Frontal cortex (tissue), 4 donors: Measurements from ENCODE around the gene CACNA1A. TPM values are rescaled to one million over a fixed set of nuclear protein-coding genes. Genes with fewer than 3 reads are reported as not detected.
"Not testable (repeated sequence)": the region's sequence is repeated elsewhere in the genome, so short reads cannot be mapped to it uniquely, and the experiment has no call there.

Source experiments
- DNase-seq, 2 donors: peaks; one replicate each; pipeline ENCODE4 v3.0.0; 2012; ENCODE audit warnings: low spot score in 2 of 2
- FAIRE-seq: peaks from 2 replicates; lab custom pipeline; 2012; peaks lifted over from hg19 to GRCh38; lab: Jason Lieb, UNC
- total RNA-seq: library from RNA; depleted of rRNA; stranded (reverse); fragments of >200 nt; gene quantifications from one replicate; pipeline ENCODE4 v1.2.3, GENCODE V29; 2014
- donor health status: control.
- donor health status: control.
- donor health status: control.

Gene CACNA1A
- total RNA-seq, 1 donor from 2014 or later, result 39.5 TPM

- no peak for DNase-seq
- no peak for FAIRE-seq
Measured at GRCh38 chr19:13214036-13214730, 292.1 kb downstream of the CACNA1A start.

- DNase-seq (no peak), FAIRE-seq (no peak)
Measured at GRCh38 chr19:13212759-13213330, 293.4 kb downstream of the CACNA1A start.

- FAIRE-seq, result no peak
- DNase-seq, result no peak
Measured at GRCh38 chr19:13211426-13212308, 294.6 kb downstream of the CACNA1A start.

GRCh38 chr19:13210941-13211340 is 295.3 kb downstream of the CACNA1A start:
- DNase-seq, result no peak
- FAIRE-seq, result no peak

- no peak for FAIRE-seq
Measured at GRCh38 chr19:13210339-13210775, 295.9 kb downstream of the CACNA1A start.

GRCh38 chr19:13209484-13210338 is 296.6 kb downstream of the CACNA1A start:
- DNase-seq (no peak), FAIRE-seq (no peak)

More at GRCh38 chr19:13210339-13210775, 295.9 kb downstream of the CACNA1A start:
- no peak for DNase-seq

- peak in 1 of 2 donors; percentile 43 for DNase-seq
- no peak for FAIRE-seq
Measured at GRCh38 chr19:13208672-13209483, 297.4 kb downstream of the CACNA1A start.

GRCh38 chr19:13207846-13208671 is 298.2 kb downstream of the CACNA1A start:
- no peak for FAIRE-seq
- DNase-seq, result peak; percentile 66 to 67

- no peak for FAIRE-seq
Measured at GRCh38 chr19:13207237-13207845, 298.9 kb downstream of the CACNA1A start.

GRCh38 chr19:13206587-13206986 is 299.7 kb downstream of the CACNA1A start:
- DNase-seq, result peak in 1 of 2 donors; percentile 49
- no peak for FAIRE-seq

More at GRCh38 chr19:13207237-13207845, 298.9 kb downstream of the CACNA1A start:
- DNase-seq, result peak in 1 of 2 donors; percentile 39

- DNase-seq, FAIRE-seq: not testable (repeated sequence)
Measured at GRCh38 chr19:13202112-13202511, 304.2 kb downstream of the CACNA1A start.

GRCh38 chr19:13198634-13199033 is 307.6 kb downstream of the CACNA1A start:
- DNase-seq, result no peak
- FAIRE-seq, result no peak

GRCh38 chr19:13195678-13196077 is 310.6 kb downstream of the CACNA1A start:
- DNase-seq, result no peak
- no peak for FAIRE-seq

GRCh38 chr19:13190781-13191540 is 315.3 kb downstream of the CACNA1A start:
- FAIRE-seq (no peak), DNase-seq (no peak)

- FAIRE-seq, result no peak
- no peak for DNase-seq
Measured at GRCh38 chr19:13189600-13189999, 316.7 kb downstream of the CACNA1A start.

- DNase-seq (no peak), FAIRE-seq (no peak)
Measured at GRCh38 chr19:13187419-13187818, 318.9 kb downstream of the CACNA1A start.

- not testable (repeated sequence) for DNase-seq, FAIRE-seq
Measured at GRCh38 chr19:13186688-13187087, 319.6 kb downstream of the CACNA1A start.
